ENCODE data around the gene SLC9A7.
"Not testable (repeated sequence)": the region's sequence is repeated elsewhere in the genome, so short reads cannot be mapped to it uniquely, and the experiment has no call there.

SLC9A7 gene

GRCh38 chrX:46758956-46759644, at the start of gene SLC9A7:
Gene SLC9A7 (minus strand): TSS chrX:46759118. CDS start chrX:46759029, 89 bp downstream.
- DNase-seq, result peak; percentile 44

- no peak for DNase-seq
Observed at GRCh38 chrX:46805270-46805669, 46.4 kb upstream of the SLC9A7 start.

- DNase-seq, result no peak
Observed at GRCh38 chrX:46803140-46803539, 44.2 kb upstream of the SLC9A7 start.

GRCh38 chrX:46796574-46797191, 37.8 kb upstream of the SLC9A7 start:
- DNase-seq, result peak; percentile 57

- DNase-seq, result no peak
Observed at GRCh38 chrX:46793386-46794143, 34.6 kb upstream of the SLC9A7 start.

GRCh38 chrX:46792810-46793188, 33.9 kb upstream of the SLC9A7 start:
- DNase-seq, result no peak

GRCh38 chrX:46791927-46792809, 33.2 kb upstream of the SLC9A7 start:
- peak; percentile 65 for DNase-seq

- no peak for DNase-seq
Observed at GRCh38 chrX:46788902-46789301, 30.0 kb upstream of the SLC9A7 start.

- not testable (repeated sequence) for DNase-seq
Observed at GRCh38 chrX:46784437-46784836, 25.5 kb upstream of the SLC9A7 start.

- no peak for DNase-seq
Observed at GRCh38 chrX:46782034-46782433, 23.1 kb upstream of the SLC9A7 start.

GRCh38 chrX:46777971-46778810, 19.3 kb upstream of the SLC9A7 start:
- no peak for DNase-seq

- no peak for DNase-seq
Observed at GRCh38 chrX:46770817-46771163, 11.9 kb upstream of the SLC9A7 start.

- DNase-seq, result no peak
Observed at GRCh38 chrX:46770000-46770816, 11.3 kb upstream of the SLC9A7 start.

- no peak for DNase-seq
Observed at GRCh38 chrX:46762963-46763362, 4.0 kb upstream of the SLC9A7 start.

- DNase-seq, result no peak
Observed at GRCh38 chrX:46759645-46759974, 692 bp upstream of the SLC9A7 start.

- no peak for DNase-seq
Observed at GRCh38 chrX:46758163-46758955, 559 bp downstream of the SLC9A7 start.

GRCh38 chrX:46757593-46757992, 1.3 kb downstream of the SLC9A7 start:
- no peak for DNase-seq

- DNase-seq, result no peak
Observed at GRCh38 chrX:46757052-46757451, 1.9 kb downstream of the SLC9A7 start.

GRCh38 chrX:46755671-46756070, 3.2 kb downstream of the SLC9A7 start:
- no peak for DNase-seq

- no peak for DNase-seq
Observed at GRCh38 chrX:46754586-46755061, 4.3 kb downstream of the SLC9A7 start.
